T-helper 1 cell treated with Interleukin-12 subunit alpha and Interleukin-12 subunit beta and Interleukin-4 antibody, amounts not matched to agents 30 μg/mL and 1 μg/mL, for 36 hours (primary cell): ENCODE measurements around the gene MTHFD2L.

Experiments
- H3K27ac Mint-ChIP-seq: one replicate; pipeline ENCODE4 v1.8.0; 2021; ENCODE audit warnings: mild to moderate bottlenecking, mixed read lengths
- H3K27me3 Mint-ChIP-seq: one replicate; pipeline ENCODE4 v1.8.0; 2021; ENCODE audit warnings: low read depth, mixed read lengths
- H3K36me3 Mint-ChIP-seq: one replicate; pipeline ENCODE4 v1.8.0; 2021; ENCODE audit warnings: low read depth, mixed read lengths
- H3K4me1 Mint-ChIP-seq: one replicate; pipeline ENCODE4 v1.8.0; 2021; ENCODE audit warnings: low read depth, mixed read lengths
- H3K4me3 Mint-ChIP-seq: one replicate; pipeline ENCODE4 v1.8.0; 2021; ENCODE audit warnings: mild to moderate bottlenecking, moderate library complexity, mixed read lengths
- H3K9me3 Mint-ChIP-seq: one replicate; pipeline ENCODE4 v1.8.0; 2021; ENCODE audit warnings: mixed read lengths

The MTHFD2L gene

GRCh38 chr4:74157561-74158465 is at the start of gene MTHFD2L:
Gene MTHFD2L, plus strand, starts transcription at chr4:74158118. Its CDS starts 21 bp downstream, at chr4:74158139.
- peak within 1 kb of the TSS; percentile 83 for H3K27ac Mint-ChIP-seq
- H3K36me3 Mint-ChIP-seq, result peaks cover 8% of the 10 kb centered on the region

GRCh38 chr4:74108457-74109115 is 49.3 kb upstream of the MTHFD2L start:
- Mint-ChIP-seq H3K4me1 (no peaks in the 10 kb centered on the region), H3K9me3 (no peaks in the 10 kb centered on the region), H3K4me3 (no peak overlapping the region), H3K27me3 (peaks cover 3% of the 10 kb centered on the region), H3K36me3 (no peaks in the 10 kb centered on the region), H3K27ac (no peak overlapping the region)

More at GRCh38 chr4:74157561-74158465, at the start of gene MTHFD2L:
- H3K9me3 Mint-ChIP-seq, result no peaks in the 10 kb centered on the region
- H3K4me3 Mint-ChIP-seq, result peak within 1 kb of the TSS; percentile 90
- H3K4me1 Mint-ChIP-seq, result peaks cover 17% of the 10 kb centered on the region
- peaks cover 26% of the 10 kb centered on the region for H3K27me3 Mint-ChIP-seq

GRCh38 chr4:74109116-74109869 is 48.6 kb upstream of the MTHFD2L start:
- no peak overlapping the region for H3K27ac Mint-ChIP-seq

GRCh38 chr4:74109870-74110605 is 47.9 kb upstream of the MTHFD2L start:
- Mint-ChIP-seq H3K4me3 (no peak overlapping the region), H3K9me3 (no peaks in the 10 kb centered on the region), H3K36me3 (no peaks in the 10 kb centered on the region), H3K4me1 (no peaks in the 10 kb centered on the region), H3K27ac (no peak overlapping the region), H3K27me3 (peaks cover 3% of the 10 kb centered on the region)

More at GRCh38 chr4:74109116-74109869, 48.6 kb upstream of the MTHFD2L start:
- Mint-ChIP-seq H3K9me3 (no peaks in the 10 kb centered on the region), H3K4me1 (no peaks in the 10 kb centered on the region), H3K27me3 (peaks cover 3% of the 10 kb centered on the region), H3K4me3 (no peak overlapping the region), H3K36me3 (no peaks in the 10 kb centered on the region)

GRCh38 chr4:74110670-74111069 is 47.2 kb upstream of the MTHFD2L start:
- H3K4me1 Mint-ChIP-seq, result no peaks in the 10 kb centered on the region
- no peaks in the 10 kb centered on the region for H3K9me3 Mint-ChIP-seq
- H3K27me3 Mint-ChIP-seq, result peaks cover 3% of the 10 kb centered on the region
- H3K36me3 Mint-ChIP-seq, result no peaks in the 10 kb centered on the region
- no peak overlapping the region for H3K4me3 Mint-ChIP-seq
- no peak overlapping the region for H3K27ac Mint-ChIP-seq

GRCh38 chr4:74111306-74111975 is 46.5 kb upstream of the MTHFD2L start:
- Mint-ChIP-seq H3K4me3 (no peak overlapping the region), H3K4me1 (no peaks in the 10 kb centered on the region), H3K27ac (no peak overlapping the region), H3K9me3 (no peaks in the 10 kb centered on the region), H3K27me3 (peaks cover 3% of the 10 kb centered on the region), H3K36me3 (no peaks in the 10 kb centered on the region)

GRCh38 chr4:74111990-74112389 is 45.9 kb upstream of the MTHFD2L start:
- no peaks in the 10 kb centered on the region for H3K36me3 Mint-ChIP-seq
- no peak overlapping the region for H3K4me3 Mint-ChIP-seq
- no peaks in the 10 kb centered on the region for H3K4me1 Mint-ChIP-seq
- no peak overlapping the region for H3K27ac Mint-ChIP-seq
- H3K27me3 Mint-ChIP-seq, result peaks cover 3% of the 10 kb centered on the region
- no peaks in the 10 kb centered on the region for H3K9me3 Mint-ChIP-seq

- no peaks in the 10 kb centered on the region for H3K9me3 Mint-ChIP-seq
- peaks cover 3% of the 10 kb centered on the region for H3K27me3 Mint-ChIP-seq
- H3K4me3 Mint-ChIP-seq, result no peak overlapping the region
- H3K36me3 Mint-ChIP-seq, result no peaks in the 10 kb centered on the region
- H3K27ac Mint-ChIP-seq, result no peak overlapping the region
- no peaks in the 10 kb centered on the region for H3K4me1 Mint-ChIP-seq
These were observed 45.4 kb upstream of the MTHFD2L start for GRCh38 chr4:74112399-74113105.

- H3K27ac Mint-ChIP-seq, result no peak overlapping the region
- H3K4me3 Mint-ChIP-seq, result no peak overlapping the region
- no peaks in the 10 kb centered on the region for H3K9me3 Mint-ChIP-seq
- H3K4me1 Mint-ChIP-seq, result no peaks in the 10 kb centered on the region
- H3K27me3 Mint-ChIP-seq, result peaks cover 3% of the 10 kb centered on the region
- H3K36me3 Mint-ChIP-seq, result no peaks in the 10 kb centered on the region
These were observed 43.7 kb upstream of the MTHFD2L start for GRCh38 chr4:74114234-74114633.

- no peaks in the 10 kb centered on the region for H3K4me1 Mint-ChIP-seq
- no peaks in the 10 kb centered on the region for H3K36me3 Mint-ChIP-seq
These were observed 40.8 kb upstream of the MTHFD2L start for GRCh38 chr4:74117024-74117534.

GRCh38 chr4:74118600-74119338 is 39.1 kb upstream of the MTHFD2L start:
- H3K4me3 Mint-ChIP-seq, result no peak overlapping the region
- H3K9me3 Mint-ChIP-seq, result peaks cover 6% of the 10 kb centered on the region
- H3K36me3 Mint-ChIP-seq, result no peaks in the 10 kb centered on the region
- no peak overlapping the region for H3K27ac Mint-ChIP-seq
- H3K4me1 Mint-ChIP-seq, result no peaks in the 10 kb centered on the region
- H3K27me3 Mint-ChIP-seq, result no peaks in the 10 kb centered on the region

More at GRCh38 chr4:74117024-74117534, 40.8 kb upstream of the MTHFD2L start:
- Mint-ChIP-seq H3K9me3 (peaks cover 3% of the 10 kb centered on the region), H3K27ac (no peak overlapping the region), H3K27me3 (peaks cover 2% of the 10 kb centered on the region), H3K4me3 (no peak overlapping the region)

- Mint-ChIP-seq H3K36me3 (no peaks in the 10 kb centered on the region), H3K4me1 (no peaks in the 10 kb centered on the region), H3K9me3 (peaks cover 6% of the 10 kb centered on the region), H3K27ac (no peak overlapping the region), H3K4me3 (no peak overlapping the region), H3K27me3 (no peaks in the 10 kb centered on the region)
These were observed 37.8 kb upstream of the MTHFD2L start for GRCh38 chr4:74120086-74120485.
